Ureter (tissue), 1 donor: ENCODE results near the gene KDM7A. TPM values are rescaled to one million over a fixed set of nuclear protein-coding genes. Genes with fewer than 3 reads are reported as not detected.
"Not testable (repeated sequence)": the region's sequence is repeated elsewhere in the genome, so short reads cannot be mapped to it uniquely, and the experiment has no call there.

ENCODE experiments used
- DNase-seq: peaks from one replicate; pipeline ENCODE4 v3.0.0-alpha.2; 2020; ENCODE audit warnings: low spot score
- total RNA-seq: library from RNA; stranded (reverse); gene quantifications from one replicate; pipeline ENCODE4 v1.2.4, GENCODE V29; 2023
- donor health status: DM: yes; HTN: yes; CAD: no.

Gene KDM7A
- total RNA-seq, 1 donor from 2014 or later, result 17.7 TPM

DNA sequence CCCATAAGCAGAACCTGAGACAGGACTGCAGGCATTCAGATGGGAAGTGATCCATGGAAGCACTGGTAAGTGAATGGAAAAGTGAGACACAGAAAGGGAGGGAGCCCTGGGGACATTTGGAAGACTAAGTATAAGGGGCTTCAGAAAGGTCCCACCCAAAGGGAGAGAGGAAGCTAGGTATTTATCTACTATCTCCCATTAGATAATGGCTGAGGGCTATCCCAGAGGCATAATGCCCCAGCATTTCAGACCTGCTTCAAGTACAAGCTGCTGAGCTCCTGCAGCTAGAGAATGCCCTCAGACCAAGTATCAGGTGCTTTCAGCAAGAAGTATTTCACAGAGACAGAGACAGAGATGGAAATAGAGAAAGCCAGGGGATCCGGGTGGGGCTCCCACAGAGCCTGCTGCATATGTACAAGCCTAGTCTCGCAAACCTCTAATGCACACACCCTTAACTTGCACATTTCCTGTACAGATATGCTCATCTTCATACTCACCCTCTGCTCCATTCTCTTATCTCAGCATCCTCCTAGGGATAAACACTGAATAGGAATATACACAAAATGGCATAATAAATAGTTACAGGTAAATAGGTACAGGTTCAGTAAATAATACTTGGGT is 20.2 kb downstream of the KDM7A start:
- DNase-seq, result no peak

DNA sequence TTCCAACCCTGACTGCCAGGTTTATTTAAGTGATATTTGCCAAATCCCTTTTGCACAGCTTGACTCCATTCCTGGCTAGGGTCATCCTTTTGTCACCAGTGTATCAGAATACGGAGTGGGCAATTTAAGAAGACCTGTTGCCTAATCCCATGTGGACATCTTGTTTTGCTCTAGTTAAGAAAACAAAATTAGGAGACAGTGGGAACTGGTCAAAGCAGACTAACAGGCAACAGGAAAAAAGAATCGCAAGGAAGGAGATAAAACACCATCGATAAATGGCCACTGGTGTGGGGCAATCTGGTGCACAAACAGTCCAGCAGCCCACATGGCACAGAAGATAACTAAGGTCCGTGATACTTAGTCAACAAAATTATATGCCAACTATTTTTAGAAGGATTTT is 21.4 kb downstream of the KDM7A start:
- no peak for DNase-seq

DNA sequence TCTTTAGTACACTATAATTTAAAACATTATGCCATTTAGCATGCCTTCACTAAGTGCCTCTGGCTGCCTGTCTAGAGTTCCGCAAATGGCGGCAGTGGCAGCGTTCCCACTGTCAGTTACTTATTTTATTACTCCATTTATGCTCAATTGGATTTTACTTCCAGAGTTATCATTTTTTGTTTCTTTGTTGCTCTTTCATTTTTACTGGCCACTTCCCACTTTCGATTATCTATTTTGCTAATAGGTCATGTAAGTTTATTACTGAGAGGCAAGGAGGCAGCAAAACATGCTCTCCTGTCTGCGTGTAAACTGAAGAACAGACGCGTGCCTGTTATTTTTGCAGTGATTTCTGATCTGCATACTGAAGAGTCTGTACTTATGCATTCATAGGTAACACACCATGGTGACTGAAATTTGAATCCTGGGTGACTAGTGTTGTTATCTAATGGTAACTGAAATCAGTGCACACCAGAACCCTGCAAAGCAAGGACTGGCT is 23.1 kb downstream of the KDM7A start:
- DNase-seq, result no peak

DNA sequence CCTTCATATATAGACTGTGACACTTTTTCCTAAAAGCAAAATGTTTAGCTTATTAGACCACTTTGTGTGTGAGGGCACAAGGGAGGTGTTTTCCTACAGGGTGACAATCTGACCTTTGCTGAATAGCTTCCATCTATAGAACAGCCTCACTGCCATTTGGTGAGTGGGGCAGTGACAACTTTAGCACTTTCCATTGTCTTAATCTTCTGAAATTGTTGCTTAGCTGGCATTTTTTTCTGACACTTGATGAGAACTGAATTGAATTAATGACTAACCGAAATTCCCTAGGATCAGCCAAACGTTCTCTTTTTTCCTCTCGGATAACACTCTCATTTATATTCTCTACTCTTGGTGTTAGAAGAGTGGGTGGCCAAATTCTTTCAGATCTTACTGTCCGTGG is 30.2 kb downstream of the KDM7A start:
- DNase-seq, result no peak

DNA sequence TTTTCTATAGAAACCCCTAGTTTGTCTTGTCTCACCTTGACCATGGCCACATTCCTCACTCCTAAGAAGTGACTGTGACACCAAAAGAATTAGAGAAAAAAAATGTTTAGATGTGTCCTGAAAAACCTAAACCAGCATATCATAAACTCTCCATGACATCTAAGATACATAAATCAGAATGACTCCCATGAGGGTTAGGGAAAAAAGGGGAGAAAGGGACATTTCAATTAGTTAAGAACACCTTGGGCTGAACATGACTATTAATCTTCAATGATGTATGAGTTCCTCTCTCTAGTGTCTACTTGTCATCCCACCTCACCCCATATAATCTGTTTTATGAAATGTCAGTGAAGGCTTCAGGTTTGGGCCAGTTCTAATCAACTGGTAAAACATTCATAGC is 31.1 kb downstream of the KDM7A start:
- DNase-seq, result no peak

DNA sequence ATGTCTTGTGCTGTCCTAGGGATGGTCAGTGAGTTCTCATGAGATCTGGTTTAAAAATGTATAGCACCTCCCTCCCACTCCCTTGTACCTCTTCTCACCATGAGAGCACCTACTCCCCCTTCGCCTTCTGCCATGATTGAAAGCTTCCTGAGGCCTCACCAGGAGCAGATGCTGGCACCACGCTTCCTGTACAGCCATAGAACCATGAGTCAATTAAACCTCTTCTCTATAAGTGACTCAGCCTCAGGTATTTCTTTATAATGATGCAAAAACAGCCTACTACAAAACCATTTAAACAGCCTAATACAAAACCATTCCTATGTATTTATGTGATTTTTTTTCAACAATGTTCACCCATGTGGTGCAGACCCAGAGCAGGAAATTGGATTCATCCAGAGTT is 32.0 kb downstream of the KDM7A start:
- no peak for DNase-seq

DNA sequence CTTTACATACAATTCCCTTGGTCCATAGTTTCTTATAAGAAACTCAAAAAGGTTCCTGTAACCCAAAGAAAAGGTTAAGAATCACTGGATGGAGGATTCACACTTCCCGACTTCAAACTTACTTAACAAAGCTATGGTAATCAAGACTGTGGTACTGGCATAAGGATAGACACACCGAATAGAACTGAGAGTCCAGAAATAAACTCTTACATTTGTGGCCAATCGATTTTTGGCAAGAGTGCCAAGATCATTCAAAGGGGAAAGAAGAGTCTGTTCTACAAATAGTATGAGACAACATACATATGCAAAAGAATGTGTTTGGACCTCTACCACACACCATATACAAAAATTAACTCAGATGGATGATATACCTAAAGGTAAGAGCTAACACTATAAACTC is 32.8 kb downstream of the KDM7A start:
- DNase-seq, result no peak

DNA sequence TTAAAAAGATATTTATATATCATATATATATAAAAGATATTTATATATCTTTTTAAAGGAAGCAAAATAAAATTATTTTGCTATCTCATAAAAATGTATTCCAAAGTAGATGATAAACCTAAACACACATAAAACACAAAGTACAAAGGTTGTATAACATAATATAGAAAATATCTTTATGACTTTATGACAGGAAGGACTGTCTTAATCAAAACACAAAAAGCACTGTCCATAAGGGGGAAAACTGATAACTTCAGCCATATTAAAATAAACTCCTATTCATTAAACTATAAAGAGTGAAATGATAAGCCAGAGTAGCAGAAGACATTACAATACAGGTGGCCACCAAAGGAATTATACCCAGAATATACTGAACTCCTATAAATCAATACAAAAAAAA is 34.8 kb downstream of the KDM7A start:
- DNase-seq, result no peak

DNA sequence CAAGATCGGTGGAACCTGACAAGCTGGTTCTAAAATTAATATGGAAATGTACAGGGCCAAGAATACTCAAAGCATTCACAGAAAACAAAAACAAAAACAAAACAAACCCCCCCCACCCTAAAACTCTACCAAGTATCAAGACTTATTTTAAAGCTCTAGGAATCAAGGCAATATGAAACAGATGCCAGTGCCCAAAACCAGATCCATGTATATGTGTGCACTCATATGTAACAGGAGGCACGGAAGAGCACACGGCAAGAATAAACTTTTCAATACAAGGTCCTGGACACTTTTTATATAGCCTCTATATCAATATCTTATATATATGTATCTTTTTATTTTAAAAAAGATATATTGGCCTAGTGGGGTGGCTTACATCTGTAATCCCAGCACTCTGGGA is 35.5 kb downstream of the KDM7A start:
- DNase-seq, result no peak

DNA sequence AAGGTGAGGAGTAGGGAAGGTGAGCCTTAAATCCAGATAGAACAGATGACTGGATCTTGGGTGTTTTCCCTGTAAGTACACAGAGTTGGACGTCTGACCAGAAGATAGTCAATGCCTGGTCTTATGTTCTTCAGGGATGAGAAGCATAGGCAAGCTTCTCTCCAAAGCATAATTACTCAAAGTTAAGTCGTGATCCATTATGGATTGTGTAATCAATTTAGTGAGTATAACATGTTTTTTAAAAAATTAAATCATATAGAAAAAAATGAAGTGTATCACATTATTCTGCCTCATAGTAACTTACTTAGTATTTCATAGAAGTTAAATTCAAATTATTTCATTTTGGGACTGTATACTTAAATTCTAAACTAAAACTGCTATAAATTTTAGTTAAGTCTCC is 39.7 kb downstream of the KDM7A start:
- no peak for DNase-seq

DNA sequence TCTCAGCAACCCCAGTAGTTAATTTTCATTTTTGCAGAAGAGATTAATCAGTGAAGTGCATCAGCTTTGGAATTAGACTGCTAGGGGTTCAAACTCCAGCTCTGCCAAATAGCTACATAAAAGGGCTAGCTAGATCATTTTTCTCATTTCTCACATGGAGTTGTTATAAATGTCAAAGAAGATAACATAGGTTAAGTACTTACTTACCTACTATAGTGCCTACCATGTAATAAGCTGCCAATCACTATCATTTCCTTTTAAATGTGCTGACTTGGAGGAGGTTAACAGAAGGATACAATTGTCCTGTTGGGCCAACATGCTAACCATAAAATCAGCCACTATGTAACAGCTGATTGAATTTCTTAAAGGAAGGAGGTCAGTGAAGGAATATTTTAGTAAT is 40.7 kb downstream of the KDM7A start:
- DNase-seq, result no peak

DNA sequence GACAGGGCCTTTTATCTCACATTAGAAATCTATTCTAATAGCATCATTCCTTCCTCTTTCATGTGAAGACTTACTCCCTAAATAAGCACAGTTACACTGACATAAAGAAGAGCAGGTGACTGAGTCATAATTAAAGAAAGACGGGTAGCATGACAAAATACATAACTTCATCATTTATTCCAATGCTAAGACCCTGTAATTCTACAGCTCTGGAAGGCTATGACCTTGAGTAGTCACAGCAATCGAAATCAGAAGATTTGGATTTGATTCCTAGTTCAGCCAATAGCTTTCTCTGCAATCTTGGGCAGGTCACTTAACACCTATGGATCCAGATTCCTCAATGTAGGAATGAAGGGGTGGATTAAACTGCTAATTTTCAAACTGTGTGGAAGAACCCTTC is 42.7 kb downstream of the KDM7A start:
- DNase-seq, result no peak

DNA sequence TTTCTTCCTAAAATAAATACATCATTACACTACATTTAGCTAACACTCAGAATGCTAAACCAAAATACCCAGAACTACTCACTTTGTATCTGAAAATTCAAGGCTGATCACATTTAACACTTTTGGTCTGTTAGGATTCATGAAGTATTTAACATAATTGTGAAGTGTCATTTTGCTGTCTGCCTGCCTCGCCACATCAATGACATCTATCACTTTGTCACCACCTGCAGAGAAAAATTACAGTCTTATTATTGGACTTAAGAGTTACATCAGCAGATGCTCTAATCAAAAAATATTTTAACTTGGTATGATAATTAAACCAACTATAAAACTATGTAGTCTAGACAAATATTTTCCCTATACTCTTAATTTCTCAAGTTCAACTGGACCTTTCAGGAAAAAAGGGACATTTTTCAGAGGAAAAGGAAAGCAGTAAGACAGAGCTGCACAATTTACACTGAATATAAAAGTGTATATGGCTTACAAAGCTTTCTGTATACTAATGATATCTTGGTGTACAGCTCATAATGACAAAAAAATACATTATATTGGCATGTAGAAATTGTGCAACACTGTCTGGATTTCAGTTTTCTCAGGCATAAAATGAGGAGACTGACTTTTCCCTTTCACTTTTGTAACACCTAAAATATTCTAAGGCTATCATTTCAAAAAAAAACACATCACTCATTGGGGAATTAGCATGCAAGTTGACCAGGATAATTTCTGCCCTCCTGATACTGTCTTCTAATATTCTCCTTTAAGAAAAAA is 49.2 kb downstream of the KDM7A start:
- no peak for DNase-seq

DNA sequence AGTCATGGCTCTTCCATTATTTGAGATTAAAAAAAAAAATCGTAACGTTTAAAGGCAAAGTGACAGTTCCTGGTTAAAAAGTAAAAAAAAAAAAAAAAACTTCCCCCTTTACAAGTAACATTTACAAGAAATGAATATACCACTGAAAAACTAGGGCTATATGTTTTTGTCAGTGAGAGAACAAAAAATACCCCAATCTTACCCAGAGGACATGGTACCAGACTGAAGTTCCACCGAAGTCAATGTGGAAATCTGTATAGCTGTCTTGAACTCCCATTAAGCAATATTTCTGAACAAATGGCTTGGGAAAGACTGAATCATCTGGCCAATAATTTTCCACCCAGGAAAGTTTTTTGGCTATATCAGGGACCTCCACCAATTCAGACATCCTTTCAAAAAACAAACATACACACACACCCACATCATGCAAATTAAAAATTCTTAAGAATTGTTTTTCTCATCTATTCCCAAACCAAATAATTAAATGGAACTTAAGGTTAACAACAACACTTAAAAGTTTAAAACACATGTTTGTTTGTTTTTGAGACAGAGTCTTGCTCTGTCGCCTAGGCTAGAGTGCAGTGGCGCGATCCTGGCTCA is 50.2 kb downstream of the KDM7A start:
- DNase-seq, result no peak

DNA sequence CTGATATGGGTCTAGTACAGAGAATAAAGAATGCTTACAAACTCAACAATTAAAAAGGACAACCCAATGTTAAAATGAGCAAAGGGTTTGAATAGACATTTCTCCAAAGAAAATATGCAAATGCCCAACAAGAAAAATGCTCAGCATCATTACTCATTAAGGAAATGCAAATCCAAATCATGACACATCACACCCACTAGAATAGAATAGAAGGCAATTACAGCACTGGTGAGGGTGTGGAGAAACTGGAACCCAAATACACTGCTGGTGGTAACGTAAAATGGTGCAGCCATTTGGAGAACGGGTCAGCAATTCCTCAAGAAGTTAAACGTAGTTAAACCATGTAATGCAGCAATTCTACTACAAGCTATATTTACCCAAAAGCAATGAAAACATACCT is 53.8 kb downstream of the KDM7A start:
- no peak for DNase-seq

DNA sequence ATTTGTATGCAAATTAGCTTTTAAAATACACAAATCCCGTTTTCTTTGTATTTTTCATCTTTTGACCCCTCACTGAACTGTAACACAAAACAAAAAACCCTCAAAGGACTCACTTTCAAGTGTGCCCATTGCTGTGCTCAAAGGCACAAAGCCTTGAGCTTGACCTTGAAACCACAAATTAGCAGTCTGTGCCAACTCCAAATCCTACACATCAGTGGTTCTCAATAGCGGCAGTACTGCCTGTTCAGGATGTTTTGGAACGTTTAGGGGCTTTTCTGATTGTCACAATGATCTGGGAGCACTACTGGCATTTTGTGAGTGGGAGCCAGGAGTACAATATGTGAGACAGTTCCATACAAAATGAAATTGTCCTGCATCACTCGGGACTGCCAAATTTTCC is 55.5 kb downstream of the KDM7A start:
- no peak for DNase-seq

DNA sequence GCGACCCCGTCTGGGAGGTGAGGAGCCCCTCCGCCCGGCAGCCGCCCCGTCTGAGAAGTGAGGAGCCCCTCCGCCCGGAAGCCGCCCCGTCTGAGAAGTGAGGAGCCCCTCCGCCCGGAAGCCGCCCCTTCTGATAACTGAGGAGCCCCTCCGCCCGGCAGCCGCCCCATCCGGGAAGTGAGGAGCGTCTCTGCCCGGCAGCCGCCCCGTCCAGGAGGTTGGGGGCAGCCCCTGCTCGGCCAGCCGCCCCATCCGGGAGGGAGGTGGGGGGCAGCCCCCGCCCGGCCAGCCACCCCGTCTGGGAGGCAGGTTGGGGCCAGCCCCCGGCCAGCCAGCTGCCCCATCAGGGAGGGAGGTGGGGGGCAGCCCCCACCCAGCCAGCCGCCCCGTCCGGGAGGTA is 62.0 kb downstream of the KDM7A start:
- DNase-seq, result not testable (repeated sequence)

DNA sequence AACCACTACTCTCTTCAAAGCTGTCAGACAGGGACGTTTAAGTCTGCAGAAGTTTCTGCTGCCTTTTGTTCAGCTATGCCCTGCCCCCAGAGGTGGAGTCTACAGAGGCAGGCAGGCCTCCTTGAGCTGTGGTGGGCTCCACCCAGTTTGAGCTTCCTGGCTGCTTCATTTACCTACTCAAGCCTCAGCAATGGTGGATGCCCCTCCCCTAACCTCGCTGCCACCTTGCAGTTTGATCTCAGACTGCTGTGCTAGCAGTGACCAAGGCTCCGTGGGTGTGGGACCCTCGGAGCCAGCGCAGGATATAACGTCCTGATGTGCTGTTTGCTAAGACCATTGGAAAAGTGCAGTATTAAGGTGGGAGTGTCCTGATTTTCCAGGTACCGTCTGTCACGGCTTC is 68.0 kb downstream of the KDM7A start:
- not testable (repeated sequence) for DNase-seq

DNA sequence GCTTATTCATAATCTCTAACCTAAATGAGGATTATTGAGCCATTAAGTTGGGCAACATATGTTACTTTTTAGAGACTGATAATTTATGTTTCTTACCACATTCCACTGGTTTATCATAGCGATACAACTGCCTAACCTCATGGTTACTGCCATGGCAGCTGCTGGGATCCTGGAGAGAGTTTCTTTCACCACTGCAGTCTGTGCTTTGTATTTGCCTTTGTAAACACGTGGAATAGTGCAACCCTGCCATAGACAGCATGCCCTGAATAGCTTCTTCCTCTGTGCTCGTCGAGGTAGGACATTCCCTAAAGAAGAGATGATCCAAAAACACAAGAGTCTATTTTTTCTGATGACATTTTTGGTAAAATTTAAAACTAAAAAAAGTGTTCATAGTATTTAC is 80.3 kb downstream of the KDM7A start:
- no peak for DNase-seq

DNA sequence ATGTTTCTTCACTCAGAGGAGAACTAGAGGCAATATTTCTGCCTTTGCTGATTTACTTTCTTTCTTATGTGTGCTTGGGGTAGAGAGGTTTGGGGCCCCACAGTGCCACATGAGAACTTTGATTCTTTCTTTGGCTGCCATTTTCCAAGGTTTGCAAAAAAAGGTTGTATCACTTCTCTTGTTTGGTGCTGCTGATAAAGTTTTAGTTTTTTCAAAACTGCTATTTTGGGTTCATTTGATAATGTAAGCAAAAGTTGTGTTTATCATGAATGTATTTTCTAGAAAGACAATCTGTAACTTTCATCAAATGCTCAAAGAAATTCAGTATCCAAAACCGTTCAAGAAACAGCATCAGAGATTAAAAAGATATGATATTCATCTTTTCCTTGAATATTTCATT is 83.4 kb downstream of the KDM7A start:
- DNase-seq, result no peak

DNA sequence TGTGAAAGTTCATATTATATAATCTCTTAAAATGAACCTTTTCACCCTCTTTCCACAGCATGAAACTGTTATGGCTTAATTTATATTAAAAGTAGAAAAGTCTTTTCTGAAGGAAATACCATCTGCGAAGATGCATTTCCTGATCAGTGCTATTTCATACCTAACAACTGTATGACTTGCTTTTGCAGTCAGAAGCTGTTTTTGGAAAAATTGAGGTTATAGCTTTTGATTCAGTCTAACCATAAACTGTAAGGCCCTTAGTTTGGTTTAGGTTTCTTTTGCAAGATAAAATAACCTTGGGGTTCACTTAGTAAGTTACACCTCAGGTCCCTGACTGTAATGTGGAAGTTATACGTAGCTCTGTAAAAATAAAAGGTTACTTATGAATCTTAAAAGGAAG is 91.3 kb downstream of the KDM7A start:
- no peak for DNase-seq

DNA sequence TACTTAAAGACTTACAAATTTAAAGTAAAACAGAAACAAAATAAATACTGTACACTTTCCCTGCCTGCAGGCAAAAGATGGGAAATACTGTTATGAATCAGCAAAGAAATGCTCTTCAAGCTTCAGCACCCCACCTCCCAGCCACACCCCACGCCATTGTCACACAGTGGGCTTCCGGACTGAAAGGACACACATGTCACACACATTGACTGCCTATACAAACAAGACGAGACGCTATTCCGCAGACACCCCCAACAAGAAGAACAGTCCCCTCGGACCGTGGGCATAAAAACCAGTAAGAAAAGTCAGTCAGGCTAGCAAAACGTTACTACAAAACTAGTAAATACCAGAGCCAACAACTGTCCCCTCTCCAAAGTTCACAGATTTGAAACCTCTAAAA is 91.8 kb downstream of the KDM7A start:
- no peak for DNase-seq

DNA sequence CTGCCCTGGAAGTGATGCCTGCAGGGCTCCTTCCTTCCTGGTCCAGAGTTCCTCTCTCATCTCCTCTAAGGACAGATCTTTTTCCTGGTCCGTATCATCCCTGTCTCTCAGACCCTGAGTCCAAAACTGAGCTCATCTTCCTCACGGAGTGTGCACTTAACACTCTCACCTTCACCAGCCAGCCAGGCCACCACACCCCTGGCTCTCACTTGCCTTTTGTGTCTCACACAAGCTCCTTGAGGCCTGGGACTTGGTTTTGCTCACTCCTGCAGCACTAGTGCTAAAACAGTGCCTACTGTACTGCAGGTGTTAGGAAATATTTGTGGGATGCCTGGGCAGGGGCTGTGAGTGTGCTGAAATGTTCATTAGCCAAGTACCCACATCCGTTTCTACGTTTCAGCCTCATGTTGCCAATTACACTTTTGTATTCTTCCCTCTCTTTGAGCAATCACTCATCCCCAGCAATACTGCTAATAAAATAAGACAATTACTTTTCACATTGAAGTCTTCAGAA is 92.6 kb downstream of the KDM7A start:
- DNase-seq, result no peak
